GM19193 (cell line): Measurements from ENCODE around the gene SAMD8.

Experiments
- POLR2A ChIP-seq: IDR thresholded peaks from 4 replicates; pipeline ENCODE4 v1.6.1; 2011; ENCODE audit not compliant: insufficient read depth, insufficient read length; ENCODE audit errors: extremely low read depth

The SAMD8 gene

DNA sequence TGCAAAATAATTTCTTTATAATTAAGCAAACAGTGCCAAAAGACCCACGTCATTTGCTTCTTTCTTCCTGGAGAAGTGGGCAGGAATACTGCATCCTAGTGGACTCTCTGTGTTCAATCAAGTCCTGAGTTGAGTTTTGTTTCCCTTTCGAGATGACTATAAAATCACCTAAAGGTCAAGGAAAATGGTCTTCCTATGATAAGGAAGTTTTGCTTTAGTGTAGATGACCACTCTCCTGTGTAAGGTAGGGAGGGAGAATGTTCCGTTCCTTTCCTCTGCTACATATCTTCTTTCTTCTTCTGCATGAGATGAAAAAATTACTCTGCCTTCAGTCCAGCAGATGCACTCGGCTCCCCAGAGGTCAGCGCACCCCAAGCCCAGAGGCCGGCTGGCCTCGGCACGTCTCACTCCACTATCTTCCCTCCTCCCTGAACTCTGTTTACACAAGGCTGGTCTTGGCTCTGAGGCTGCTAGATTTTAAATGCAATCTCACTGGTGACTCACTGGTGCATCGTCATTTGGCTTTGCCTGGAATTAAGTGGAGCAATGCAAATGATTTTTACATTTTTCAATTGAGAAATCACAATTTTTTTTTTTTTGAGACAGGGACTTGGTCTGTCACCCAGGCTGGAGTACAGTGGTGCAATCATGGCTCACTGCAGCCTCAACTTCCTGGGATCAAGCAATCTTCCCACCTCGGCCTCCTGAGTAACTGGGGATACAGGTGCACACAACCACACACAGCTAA is 80.5 kb downstream of the SAMD8 start:
- no peak for TF ChIP-seq POLR2A

DNA sequence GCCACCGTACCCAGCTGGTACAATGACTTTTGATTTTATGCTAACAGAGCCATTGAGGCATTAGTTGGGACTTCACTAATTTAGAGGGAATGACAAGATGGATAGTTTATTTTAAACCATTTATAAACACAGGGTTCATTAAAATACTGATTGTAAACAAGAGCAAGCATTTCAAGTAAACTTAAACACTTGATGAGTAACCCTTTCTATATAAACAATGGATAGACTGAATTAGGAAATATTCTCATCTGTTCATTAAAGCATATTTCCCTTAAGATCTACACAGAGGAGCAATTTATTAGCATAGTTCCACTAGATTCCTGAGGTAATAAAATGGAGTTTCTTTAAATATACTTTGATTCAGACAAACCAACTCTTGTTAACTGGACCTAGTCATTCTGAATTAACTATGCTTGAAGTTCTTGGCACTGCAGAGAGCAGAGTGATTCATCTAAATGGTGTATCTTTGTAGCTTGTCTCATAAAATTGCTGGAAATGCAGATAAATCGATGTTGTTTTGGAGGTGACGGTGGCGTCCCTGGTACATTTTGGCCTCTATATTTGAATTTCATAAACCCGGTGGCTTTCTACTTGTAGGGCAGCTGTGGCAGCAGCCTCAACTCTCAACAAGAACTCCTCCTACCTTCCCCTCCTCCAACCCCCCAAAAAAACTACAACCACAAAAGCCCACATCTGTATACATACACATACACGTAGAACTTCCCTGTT is 83.7 kb downstream of the SAMD8 start:
- TF ChIP-seq POLR2A: no peak

DNA sequence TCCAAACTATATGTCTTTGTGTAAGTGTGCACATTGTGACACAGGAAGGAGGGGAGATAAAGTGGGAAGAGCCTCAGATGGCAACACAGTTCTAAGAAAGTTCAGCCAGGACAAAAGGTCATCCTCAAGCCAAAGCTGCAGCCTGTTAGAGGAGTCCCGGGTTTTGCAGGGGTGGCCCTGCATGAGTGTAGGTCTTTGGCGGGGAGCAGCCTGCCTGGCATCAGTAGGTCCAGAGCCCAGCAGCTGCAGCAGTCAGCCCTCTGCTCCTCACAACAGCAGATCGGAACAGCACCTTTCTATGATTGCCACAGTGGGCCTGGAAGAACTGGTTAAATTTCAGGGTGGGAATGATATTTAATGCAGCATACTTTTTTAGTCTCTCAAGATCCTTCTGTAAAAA is 85.6 kb downstream of the SAMD8 start:
- TF ChIP-seq POLR2A: no peak

DNA sequence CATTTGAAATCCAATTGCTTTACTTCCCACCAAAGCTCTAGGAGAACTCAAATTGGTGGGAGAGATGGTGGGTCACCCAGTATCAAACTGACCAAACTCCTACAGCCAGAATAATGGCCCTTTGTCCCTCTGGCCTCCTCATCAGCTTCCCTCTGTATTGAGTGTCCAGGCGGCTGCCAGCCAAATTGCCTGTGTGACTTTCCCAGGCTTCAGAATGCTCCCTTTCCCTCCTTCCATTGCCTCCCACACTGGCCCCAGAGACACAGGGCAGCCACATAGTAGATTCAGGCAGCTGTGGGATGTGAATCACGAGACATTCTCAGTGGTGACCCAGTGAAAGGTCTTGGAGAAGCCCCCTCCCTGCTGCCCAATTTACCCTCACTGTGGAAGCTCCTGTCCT is 86.5 kb downstream of the SAMD8 start:
- TF ChIP-seq POLR2A: no peak

DNA sequence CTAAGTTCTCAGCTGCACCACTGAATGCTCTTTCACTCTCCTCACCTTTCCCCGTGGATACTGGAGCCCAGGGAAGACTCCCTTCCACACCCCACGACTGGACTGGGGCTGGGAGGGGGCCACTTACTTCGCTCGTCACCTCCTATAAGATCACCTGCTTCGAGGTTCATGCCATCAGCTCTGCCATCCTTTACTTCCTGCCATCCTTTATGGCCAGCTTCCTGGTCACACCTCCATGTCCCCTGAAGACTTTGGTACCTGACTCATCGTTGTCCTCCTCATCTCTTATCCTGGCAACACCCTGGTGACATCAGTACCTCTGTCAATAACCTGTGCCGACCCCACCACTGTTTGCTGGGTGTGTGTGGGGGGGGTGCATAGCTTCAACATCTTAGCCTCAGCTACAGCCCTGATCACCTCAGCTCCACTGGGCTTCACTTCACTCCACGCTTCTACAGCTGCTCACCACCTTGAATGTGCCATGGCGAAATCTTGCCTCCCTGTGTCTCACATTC is 90.4 kb downstream of the SAMD8 start:
- TF ChIP-seq POLR2A: no peak

DNA sequence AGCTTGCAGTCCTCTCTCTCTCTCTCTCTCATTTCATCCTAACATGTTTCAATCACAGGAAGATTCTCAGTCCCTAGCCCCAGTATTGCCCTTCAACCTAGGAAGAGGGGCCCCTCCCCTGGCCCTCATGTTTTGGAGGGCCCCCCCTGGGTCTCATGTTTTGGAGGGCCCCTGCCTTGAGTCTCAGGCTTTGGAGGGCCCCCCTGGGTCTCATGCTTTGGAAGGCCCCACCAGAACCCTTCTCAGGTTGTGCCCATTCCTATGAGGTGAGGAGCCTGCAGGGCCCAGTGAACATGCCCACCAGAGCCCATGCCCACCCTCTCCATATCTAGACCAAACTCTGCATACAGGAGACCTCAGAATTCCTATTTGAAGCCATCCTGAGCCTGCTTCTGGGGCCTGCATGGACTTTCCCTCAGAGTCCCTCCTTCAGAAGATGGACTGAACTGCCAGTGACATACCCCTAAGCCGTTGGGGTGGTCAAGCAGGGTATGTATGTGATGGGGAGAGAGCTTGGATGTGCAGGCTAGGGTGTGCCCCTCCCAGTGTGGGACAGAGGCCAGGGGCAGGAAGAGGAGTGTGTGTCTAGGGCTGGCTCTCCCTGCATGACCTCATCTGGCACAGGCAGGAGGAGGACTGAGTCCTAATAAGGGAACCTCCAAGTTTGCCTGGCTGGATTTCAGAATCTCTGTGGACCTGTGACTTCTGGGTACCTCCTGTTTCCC is 91.0 kb downstream of the SAMD8 start:
- no peak for TF ChIP-seq POLR2A

DNA sequence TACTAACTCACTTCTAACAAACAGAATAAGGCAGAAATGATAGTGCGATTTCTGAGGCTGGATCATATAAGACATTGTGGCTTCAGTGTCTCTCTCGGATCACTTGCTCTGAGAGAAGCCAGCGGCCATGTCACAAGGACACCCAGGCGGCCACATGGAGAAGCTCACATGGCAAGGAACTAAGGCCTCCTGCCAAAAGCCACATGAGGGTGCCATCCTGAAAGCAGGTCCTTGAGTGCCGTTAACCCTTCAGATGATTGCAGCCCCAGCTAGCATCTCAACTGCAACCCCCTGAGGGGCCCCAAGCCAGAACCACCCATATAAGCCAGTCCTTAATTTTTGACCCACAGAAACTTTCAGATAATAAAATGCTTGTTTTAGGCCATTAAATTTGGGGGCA is 92.3 kb downstream of the SAMD8 start:
- no peak for TF ChIP-seq POLR2A

DNA sequence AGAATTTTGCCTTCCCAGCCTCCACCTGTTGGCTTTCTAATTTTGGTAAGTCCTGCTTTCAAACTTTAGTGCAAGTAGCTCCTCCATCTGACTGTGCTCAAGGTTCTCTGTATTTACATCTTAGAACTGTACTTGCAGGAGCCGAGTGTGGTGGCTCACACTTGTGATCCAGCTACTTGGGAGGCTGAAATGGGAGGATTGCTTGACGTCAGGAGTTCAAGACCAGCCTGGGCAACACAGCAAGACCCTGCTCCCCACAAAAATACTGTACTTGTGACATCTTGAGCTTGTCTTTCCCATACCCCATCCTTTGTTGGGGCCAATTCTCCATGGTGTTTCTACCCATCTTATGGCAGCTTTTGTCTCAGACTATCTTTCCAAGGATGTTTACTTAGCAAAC is 94.5 kb downstream of the SAMD8 start:
- TF ChIP-seq POLR2A: no peak

DNA sequence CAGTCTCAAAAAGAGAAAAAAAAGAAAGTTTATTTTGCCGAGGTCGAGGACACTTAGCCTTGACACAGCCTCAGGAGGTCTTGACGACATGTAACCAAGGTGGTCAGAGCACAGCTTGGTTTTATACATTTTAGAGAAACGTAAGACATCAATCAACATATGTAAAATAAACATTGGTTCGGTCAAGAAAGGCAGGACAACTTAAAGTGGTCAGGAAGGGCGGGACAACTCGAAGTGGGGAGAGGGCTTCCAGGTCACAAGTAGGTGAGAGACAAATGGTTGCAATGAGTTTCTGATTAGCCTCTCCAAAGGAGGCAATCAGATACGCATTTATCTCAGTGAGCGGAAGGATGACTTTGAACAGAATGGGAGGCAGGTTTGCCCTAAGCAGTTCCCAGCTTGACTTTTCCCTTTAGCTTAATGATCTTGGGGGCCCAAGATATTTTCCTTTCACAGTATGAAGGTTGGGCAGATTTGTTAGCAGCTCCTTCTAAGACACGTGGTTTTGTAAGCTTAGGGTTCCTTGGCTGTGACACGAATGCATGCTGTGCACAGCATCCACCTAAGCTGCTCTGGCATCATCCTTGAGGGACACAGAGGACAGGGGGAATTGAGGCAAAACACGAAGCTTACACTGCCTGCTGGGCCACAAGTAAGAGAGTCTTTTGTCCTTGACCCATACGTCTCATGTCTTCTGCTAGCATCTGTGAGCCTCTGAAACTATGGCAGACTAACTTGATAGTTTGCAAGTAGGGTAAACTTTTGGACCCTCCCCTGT is 95.8 kb downstream of the SAMD8 start:
- TF ChIP-seq POLR2A: no peak

DNA sequence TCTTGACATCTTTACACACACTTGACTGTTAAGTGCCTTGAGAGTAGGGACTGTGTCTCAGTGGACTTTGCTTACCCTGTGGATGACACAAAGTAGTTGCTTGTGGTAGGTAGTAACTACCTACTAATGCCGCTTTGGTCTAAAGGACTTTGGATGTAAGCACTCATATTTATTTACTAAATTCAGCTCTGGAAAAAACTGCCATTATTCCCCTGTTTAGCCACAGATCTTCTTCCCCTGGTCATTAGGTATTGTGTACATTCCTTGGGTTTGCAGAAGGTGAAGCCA is 96.3 kb downstream of the SAMD8 start:
- no peak for TF ChIP-seq POLR2A

DNA sequence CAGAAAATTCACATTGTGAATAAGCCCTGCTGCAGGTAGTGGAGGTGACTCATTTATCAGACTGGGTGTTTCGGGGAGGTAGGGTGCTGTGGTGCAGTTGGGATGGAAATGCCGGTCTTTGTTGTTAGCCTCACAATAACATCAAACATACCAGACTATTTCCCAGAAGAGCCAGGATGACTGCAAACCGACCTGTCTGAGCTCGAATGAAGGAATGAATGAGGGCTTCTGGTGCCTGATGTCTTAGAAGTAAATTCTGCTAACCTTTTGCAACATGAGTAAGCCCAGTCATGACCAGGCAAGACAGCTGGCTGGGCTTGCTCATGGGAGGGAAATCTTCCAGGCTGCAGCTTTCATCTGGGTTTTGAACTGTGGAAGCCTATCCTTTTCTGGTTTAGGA is 96.7 kb downstream of the SAMD8 start:
- no peak for TF ChIP-seq POLR2A

DNA sequence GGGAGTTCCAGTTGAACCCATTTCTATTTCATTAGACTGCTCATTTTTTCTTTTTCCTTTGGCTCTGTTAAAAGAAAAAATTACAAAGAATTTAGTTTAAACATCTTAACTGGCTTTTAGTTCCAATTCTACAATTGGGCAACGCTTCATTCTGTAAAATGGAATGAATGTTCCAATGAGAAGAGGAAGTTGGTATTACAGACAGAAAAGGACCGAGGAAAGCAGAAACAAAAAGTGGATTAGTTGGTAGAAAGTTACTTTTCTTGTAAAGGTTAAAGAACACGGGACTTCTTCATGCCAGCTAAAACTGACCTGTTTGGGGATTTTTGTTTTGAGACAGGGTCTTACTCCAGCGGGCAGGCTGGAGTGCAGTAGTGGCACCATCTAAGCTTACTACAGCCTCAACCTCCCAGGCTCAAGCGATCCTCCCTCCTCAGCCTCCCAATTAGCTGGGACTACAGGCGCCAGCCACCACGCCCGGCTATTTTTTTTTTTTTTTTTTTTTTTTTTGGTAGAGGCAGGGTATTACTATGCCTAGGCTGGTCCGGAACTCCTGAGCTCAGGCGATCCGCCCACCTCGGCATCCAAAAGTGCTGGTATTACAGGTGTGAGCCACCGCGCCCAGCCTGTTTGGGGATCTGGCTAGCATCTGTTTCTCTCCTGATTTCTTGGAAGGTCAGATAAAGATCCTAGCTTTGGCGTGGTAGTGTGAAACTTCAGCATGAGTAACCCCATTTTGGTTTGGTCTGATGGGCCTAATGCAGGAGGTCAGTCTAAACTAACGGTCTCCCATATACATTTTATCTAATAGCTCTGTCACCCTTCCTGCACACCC is 97.8 kb downstream of the SAMD8 start:
- TF ChIP-seq POLR2A: no peak

DNA sequence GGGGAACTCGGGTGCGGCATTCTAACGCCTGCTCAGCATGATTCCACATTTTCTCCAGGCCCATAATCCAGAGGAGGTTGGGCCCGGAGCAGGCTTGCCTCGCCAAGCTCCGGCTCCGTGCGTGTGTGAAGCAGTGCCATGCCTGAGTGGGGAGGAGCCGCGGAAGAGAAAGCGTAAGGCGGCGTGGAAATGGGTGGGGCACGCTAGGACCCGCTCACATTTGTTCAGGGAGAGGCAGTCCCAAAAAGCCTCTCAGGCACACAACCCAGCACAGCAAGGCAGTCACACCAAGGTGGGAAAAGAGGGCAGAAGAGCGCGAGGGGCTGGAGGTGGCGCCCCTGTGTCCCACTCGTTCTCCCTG is 98.4 kb downstream of the SAMD8 start:
- no peak for TF ChIP-seq POLR2A
